ENCODE measurements around the gene ZNF496.
A peak's percentile ranks its signal among the peaks of the same experiment; 100 is the strongest.

DNA sequence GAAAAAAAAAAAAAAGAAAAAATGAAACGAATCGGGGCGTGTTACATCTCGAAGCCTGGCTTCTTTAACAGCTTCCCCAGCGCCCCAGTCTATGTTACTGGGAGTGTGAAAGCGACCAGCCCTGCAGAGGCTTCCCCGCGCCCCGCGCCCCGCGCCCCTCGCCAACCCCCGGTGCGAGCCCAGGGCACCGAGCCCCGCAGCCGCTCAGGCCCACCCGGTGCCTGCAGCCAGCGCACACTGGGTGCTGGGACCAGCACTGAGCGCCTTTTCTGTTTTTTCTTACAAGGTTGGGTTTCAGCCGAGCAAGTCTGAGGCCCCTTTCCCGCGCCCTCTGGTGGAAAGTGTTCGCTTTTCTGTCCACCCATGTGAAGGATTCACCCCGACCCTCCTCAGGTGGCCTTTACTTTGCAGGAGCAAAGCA is 42.1 kb upstream of the ZNF496 start:
- TF ChIP-seq, protein P1, sequence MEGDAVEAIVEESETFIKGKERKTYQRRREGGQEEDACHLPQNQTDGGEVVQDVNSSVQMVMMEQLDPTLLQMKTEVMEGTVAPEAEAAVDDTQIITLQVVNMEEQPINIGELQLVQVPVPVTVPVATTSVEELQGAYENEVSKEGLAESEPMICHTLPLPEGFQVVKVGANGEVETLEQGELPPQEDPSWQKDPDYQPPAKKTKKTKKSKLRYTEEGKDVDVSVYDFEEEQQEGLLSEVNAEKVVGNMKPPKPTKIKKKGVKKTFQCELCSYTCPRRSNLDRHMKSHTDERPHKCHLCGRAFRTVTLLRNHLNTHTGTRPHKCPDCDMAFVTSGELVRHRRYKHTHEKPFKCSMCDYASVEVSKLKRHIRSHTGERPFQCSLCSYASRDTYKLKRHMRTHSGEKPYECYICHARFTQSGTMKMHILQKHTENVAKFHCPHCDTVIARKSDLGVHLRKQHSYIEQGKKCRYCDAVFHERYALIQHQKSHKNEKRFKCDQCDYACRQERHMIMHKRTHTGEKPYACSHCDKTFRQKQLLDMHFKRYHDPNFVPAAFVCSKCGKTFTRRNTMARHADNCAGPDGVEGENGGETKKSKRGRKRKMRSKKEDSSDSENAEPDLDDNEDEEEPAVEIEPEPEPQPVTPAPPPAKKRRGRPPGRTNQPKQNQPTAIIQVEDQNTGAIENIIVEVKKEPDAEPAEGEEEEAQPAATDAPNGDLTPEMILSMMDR (IDR thresholded peaks at IDR 0.05), result peak in 4 of 6 experiments; percentile 10 to 40 (median 32)
- TF ChIP-seq POLR2A (IDR thresholded peaks at IDR 0.05), result no peak

Data from adrenal gland (tissue), 5 donors.